Kidney (tissue), 14 donors: ENCODE results near the gene SAG. TPM values are rescaled to one million over a fixed set of nuclear protein-coding genes. Genes with fewer than 3 reads are reported as not detected.

Experiments
- DNase-seq, 5 donors: peaks; one replicate each; pipeline ENCODE4 v3.0.0-alpha.2; 2013 to 2020
- FAIRE-seq: peaks from 2 replicates; lab custom pipeline; 2012; peaks lifted over from hg19 to GRCh38; lab: Jason Lieb, UNC
- H3K27ac ChIP-seq, 2 donors: one replicate each; pipeline ENCODE4 v1.7.0; 2013; ENCODE audit warnings: low read depth in 2 of 2, low read length in 2 of 2, inconsistent platforms in 1 of 2
- H3K27me3 ChIP-seq: one replicate; pipeline ENCODE4 v1.7.1; 2013; ENCODE audit warnings: low read length, inconsistent platforms; ENCODE audit not compliant: control insufficient read depth, insufficient read depth
- H3K36me3 ChIP-seq, 3 donors: one replicate each; pipeline versions ENCODE4 v1.7.0 to v1.7.1; 2013; ENCODE audit warnings: low read length in 3 of 3, control low read depth in 1 of 3, inconsistent platforms in 1 of 3; ENCODE audit not compliant: insufficient read depth in 3 of 3, control insufficient read depth in 2 of 3
- H3K4me1 ChIP-seq, 3 donors: one replicate each; pipeline versions ENCODE4 v1.7.0 to v1.7.1; 2013; ENCODE audit warnings: low read length in 3 of 3, inconsistent platforms in 1 of 3, low read depth in 1 of 3; ENCODE audit not compliant: control insufficient read depth in 2 of 3, insufficient read depth in 2 of 3
- H3K4me3 ChIP-seq, 3 donors: one replicate each; pipeline versions ENCODE4 v1.7.0 to v1.8.1; 2013; ENCODE audit warnings: low read length in 3 of 3, control low read depth in 1 of 3, inconsistent platforms in 1 of 3
- H3K9ac ChIP-seq, 3 donors: one replicate each; pipeline versions ENCODE4 v1.7.0 to v1.7.1; 2013; ENCODE audit warnings: low read length in 3 of 3, control low read depth in 1 of 3, inconsistent platforms in 1 of 3
- H3K9me3 ChIP-seq, 3 donors: one replicate each; pipeline versions ENCODE4 v1.7.0 to v1.7.1; 2013; ENCODE audit warnings: low read length in 3 of 3, control low read depth in 1 of 3, inconsistent platforms in 1 of 3; ENCODE audit not compliant: control insufficient read depth in 2 of 3, insufficient read depth in 1 of 3
- CTCF ChIP-seq: IDR thresholded peaks from 3 replicates; pipeline ENCODE4 v1.5.1; 2012; ENCODE audit warnings: mild to moderate bottlenecking, moderate library complexity, borderline replicate concordance; ENCODE audit not compliant: insufficient read depth; ENCODE audit errors: extremely low read depth
- intact Hi-C: fragments of 100-400 bp; cut with DNase I; formaldehyde crosslinking; loops from one replicate; pipeline ENCODE4 v1.11.1; 2022
- polyA plus RNA-seq: library from polyadenylated mRNA; stranded (reverse); fragments of 350-450 nt; fragmentation: Illumina TruSeq; extraction: RNeasy Lipid Tissue Mini Kit (QIAGEN cat#74804); gene quantifications from one replicate; pipeline ENCODE4 v1.2.3, GENCODE V29; 2014; ENCODE audit warnings: low read depth, low replicate concordance; ENCODE audit not compliant: insufficient read depth
- total RNA-seq: library from RNA; stranded (reverse); fragmentation: NEBNext Ultra II Directional; extraction: Animal tissue kit (Norgen Biotek cat#: 25700); gene quantifications from one replicate; pipeline ENCODE4 v1.2.1, GENCODE V29; 2021
- donor health status: control.
- donor health status: control.
- donor health status: control.
- donor health status: control.
- donor health status: control.
- donor health status: DM: yes; HTN: yes; CAD: no.
- donor health status: Normal renal cell carcinoma (clear cell type).

The SAG gene
- total and polyA plus RNA-seq, 2 donors from 2014 or later = not detected

GRCh38 chr2:233389601-233390125, 82.0 kb downstream of the SAG start:
- peaks cover 0 to 14% (median 0%) of the 10 kb centered on the region in 3 donors for H3K4me1 ChIP-seq
- FAIRE-seq = no peak
- no peaks in the 10 kb centered on the region for H3K27me3 ChIP-seq
- no peak overlapping the region for H3K27ac ChIP-seq
- DNase-seq = no peak
- TF ChIP-seq CTCF = no peak
- no peaks in the 10 kb centered on the region for H3K9me3 ChIP-seq
- no peak overlapping the region for H3K9ac ChIP-seq
- H3K36me3 ChIP-seq = peaks cover 0 to 4% (median 0%) of the 10 kb centered on the region in 3 donors
- no peak overlapping the region for H3K4me3 ChIP-seq
- intact Hi-C loops = no loop called here

GRCh38 chr2:233395687-233396086, 88.1 kb downstream of the SAG start:
- no peak for FAIRE-seq
- intact Hi-C loops = no loop called here

More at GRCh38 chr2:233395687-233396086, 88.1 kb downstream of the SAG start:
- Histone ChIP-seq H3K27me3 (no peaks in the 10 kb centered on the region), H3K4me3 (no peak overlapping the region), H3K27ac (no peak overlapping the region), H3K9me3 (no peaks in the 10 kb centered on the region), H3K9ac (no peak overlapping the region), H3K36me3 (peaks cover 0 to 5% (median 0%) of the 10 kb centered on the region in 3 donors), H3K4me1 (no peaks in the 10 kb centered on the region)
- no peak for DNase-seq
- no peak for TF ChIP-seq CTCF

Other genes with a start within 250 kb of the SAG start
- 29.6 TPM for gene INPP5D, start 247.5 kb upstream of the SAG start, total RNA-seq
- 2.6 TPM for gene INPP5D, start 247.5 kb upstream of the SAG start, polyA plus RNA-seq
- gene ATG16L1, start 56.1 kb upstream of the SAG start, total RNA-seq = 30.8 TPM
- 11.7 TPM for gene ATG16L1, start 56.1 kb upstream of the SAG start, polyA plus RNA-seq
- gene DGKD, start 46.7 kb downstream of the SAG start, total RNA-seq = 32.3 TPM
- 2.6 TPM for gene DGKD, start 46.7 kb downstream of the SAG start, polyA plus RNA-seq